GM18519 (cell line): ENCODE data around the gene LRRC4C.
A peak's percentile ranks its signal among the peaks of the same experiment; 100 is the strongest.

ENCODE experiments used
- ATAC-seq: cut with Tn5 transposase; IDR thresholded peaks from one replicate; pipeline ENCODE4 v1.9.1; 2021; ENCODE audit warnings: mild to moderate bottlenecking, moderate library complexity; ENCODE audit not compliant: unreplicated experiment, low FRiP score

Gene LRRC4C

GRCh38 chr11:41419901-41420300, 39.6 kb downstream of the LRRC4C start:
- no peak for ATAC-seq

GRCh38 chr11:41414771-41415440, 44.5 kb downstream of the LRRC4C start:
- no peak for ATAC-seq

GRCh38 chr11:41413843-41414242, 45.6 kb downstream of the LRRC4C start:
- peak; percentile 97 for ATAC-seq

GRCh38 chr11:41405812-41406211, 53.6 kb downstream of the LRRC4C start:
- ATAC-seq = no peak

GRCh38 chr11:41404109-41404508, 55.3 kb downstream of the LRRC4C start:
- ATAC-seq = no peak

- ATAC-seq = no peak
Measured at GRCh38 chr11:41403458-41403857, 56.0 kb downstream of the LRRC4C start.

- no peak for ATAC-seq
Measured at GRCh38 chr11:41400819-41401382, 58.6 kb downstream of the LRRC4C start.

GRCh38 chr11:41400124-41400523, 59.3 kb downstream of the LRRC4C start:
- no peak for ATAC-seq

GRCh38 chr11:41399323-41399722, 60.1 kb downstream of the LRRC4C start:
- no peak for ATAC-seq

GRCh38 chr11:41398175-41398574, 61.3 kb downstream of the LRRC4C start:
- no peak for ATAC-seq

GRCh38 chr11:41394521-41395195, 64.8 kb downstream of the LRRC4C start:
- ATAC-seq = no peak

GRCh38 chr11:41392596-41392995, 66.9 kb downstream of the LRRC4C start:
- no peak for ATAC-seq

GRCh38 chr11:41389623-41390130, 69.8 kb downstream of the LRRC4C start:
- ATAC-seq = no peak

- no peak for ATAC-seq
Measured at GRCh38 chr11:41384329-41384728, 75.1 kb downstream of the LRRC4C start.

GRCh38 chr11:41383768-41384167, 75.7 kb downstream of the LRRC4C start:
- ATAC-seq = no peak

- ATAC-seq = no peak
Measured at GRCh38 chr11:41382927-41383326, 76.5 kb downstream of the LRRC4C start.

- ATAC-seq = no peak
Measured at GRCh38 chr11:41379084-41379483, 80.4 kb downstream of the LRRC4C start.

- no peak for ATAC-seq
Measured at GRCh38 chr11:41377709-41378394, 81.6 kb downstream of the LRRC4C start.

GRCh38 chr11:41351825-41352224, 107.6 kb downstream of the LRRC4C start:
- no peak for ATAC-seq

GRCh38 chr11:41346042-41346441, 113.4 kb downstream of the LRRC4C start:
- ATAC-seq = no peak
